Endometrial microvascular endothelial cells (primary cell): ENCODE data around the gene PSMC2. TPM values are rescaled to one million over a fixed set of nuclear protein-coding genes. Genes with fewer than 3 reads are reported as not detected.

Experiments
- in situ Hi-C: cut with HindIII; loops from 2 replicates; pipeline ENCODE4 v1.10.0; 2017; ENCODE audit warnings: low sequenced_read_pairs, low pct_unique_long_range_greater_than_20kb; ENCODE audit errors: inconsistent ontology term
- total RNA-seq: library from RNA; depleted of rRNA; stranded (reverse); fragments of >200 nt; gene quantifications from one replicate; pipeline ENCODE4 v1.2.3, GENCODE V29; 2015; ENCODE audit errors: inconsistent ontology term

The PSMC2 gene
- total RNA-seq, result 206 TPM

- in situ Hi-C loops, result no loop called here
Observed at GRCh38 chr7:103347507-103348267, at the start of gene PSMC2. TSS of gene PSMC2 (plus strand) at chr7:103347643. CDS start at chr7:103347712, 69 bp downstream.

DNA sequence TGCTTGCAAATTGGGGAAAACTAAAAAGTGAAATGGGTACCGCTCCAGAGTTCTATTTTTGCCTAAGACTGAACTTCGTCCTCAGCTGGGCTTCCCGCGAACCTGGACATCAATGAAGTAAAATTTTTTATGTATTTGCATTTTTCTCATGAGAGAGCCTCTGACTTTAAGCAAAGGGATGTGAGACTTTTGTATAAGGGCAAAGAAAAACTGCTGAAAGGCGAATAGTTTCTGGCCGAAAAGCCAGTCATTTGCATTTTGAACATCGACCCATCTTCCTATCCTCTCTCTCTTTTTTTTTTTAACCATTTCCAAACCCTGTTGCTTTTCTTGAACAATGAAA, 49.6 kb upstream of the PSMC2 start:
- in situ Hi-C loops, result no loop called here

DNA sequence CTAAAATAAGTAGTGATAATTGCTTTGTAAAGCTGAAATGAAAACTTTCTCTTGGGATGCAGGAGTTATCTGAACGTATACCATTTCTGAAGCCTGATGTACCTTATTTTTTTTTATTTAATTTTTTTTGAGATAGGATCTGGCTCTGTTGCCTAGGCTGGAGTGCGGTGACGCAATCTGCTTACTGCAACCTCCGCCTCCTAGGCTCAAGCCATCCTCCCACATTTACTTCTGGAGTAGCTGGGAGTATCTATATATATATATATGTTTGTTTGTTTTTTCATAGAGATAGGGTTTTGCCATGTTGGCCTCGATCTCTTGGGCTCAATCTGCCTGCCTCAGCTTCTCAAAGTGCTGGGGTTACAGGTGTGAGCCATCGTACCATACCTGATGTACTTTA, 47.8 kb upstream of the PSMC2 start:
- in situ Hi-C loops, result no loop called here

- in situ Hi-C loops, result no loop called here
Observed at GRCh38 chr7:103301441-103301840, 46.0 kb upstream of the PSMC2 start.

DNA sequence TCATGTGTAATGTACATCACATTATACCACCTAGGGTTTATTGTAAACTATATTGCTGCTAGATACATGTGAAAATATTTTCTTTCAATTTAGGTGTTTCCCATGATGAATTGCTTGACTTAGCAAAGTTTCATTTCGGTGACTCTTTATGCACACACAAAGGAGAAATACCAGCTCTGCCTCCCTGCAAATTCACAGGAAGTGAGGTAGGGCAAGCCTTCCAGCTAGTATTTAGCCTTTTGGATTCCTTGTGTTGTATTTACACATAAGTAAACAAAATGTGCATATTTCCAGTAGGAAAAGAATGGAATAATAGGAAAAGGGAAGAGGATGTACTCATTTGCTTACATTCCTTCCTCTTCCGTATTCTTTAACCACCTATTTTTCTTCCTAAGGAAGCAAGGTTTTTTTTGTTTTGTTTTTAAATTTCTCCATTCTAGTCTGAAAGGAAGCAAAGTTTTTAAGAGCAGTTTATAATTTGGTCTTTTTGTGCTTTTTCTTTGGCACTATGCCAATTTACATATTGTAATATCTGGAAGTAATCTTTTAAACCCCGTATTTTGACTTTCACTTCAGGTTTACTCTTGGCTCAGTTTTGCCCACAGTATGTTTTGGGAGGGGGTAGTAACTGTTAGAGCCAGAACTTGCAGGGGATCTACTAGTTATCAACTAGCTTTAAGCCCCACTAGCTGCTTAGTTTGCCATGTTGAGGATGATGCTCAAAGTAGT, 39.8 kb upstream of the PSMC2 start:
- in situ Hi-C loops, result no loop called here

DNA sequence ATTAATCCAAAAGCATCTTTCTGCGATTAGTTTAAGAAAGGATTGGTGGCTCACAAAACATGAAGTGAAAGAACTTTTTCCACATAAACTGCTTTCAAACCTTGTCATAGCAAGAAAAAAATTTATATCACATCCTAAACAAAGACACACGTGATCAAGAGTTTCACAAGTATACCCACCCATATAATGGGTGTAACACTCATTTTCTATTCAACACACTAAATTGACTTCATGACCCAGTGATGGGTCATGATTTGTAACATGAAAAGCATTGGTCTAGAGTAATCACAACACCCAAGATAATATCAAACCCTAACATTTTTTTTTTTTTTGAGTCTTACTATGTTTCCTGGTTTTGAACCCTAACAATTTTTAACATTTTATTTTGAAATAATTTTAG, 32.6 kb upstream of the PSMC2 start:
- in situ Hi-C loops, result no loop called here

- in situ Hi-C loops, result no loop called here
Observed at GRCh38 chr7:103316380-103316941, 31.0 kb upstream of the PSMC2 start.

DNA sequence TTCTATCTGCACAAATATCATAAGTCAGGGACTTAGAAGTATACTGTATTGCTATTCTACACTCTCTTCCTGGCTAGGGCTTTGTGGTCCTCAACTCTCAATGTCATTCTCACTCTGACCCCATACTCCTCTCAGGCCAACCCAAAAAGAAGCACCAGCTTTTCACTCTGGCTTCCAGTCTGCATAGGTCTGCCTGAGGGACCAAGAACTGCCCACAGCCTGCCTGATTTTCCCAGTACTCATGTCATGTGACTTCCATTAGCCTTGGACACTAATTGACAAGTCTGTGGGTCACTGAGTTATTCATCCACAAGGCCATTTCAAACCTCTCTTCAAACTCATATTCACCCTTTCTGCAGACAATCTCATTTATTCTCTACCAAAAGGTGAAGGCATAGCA, 30.4 kb upstream of the PSMC2 start:
- in situ Hi-C loops, result no loop called here

GRCh38 chr7:103325744-103326143, 21.7 kb upstream of the PSMC2 start:
- in situ Hi-C loops, result no loop called here

GRCh38 chr7:103336761-103337160, 10.7 kb upstream of the PSMC2 start:
- in situ Hi-C loops, result no loop called here

DNA sequence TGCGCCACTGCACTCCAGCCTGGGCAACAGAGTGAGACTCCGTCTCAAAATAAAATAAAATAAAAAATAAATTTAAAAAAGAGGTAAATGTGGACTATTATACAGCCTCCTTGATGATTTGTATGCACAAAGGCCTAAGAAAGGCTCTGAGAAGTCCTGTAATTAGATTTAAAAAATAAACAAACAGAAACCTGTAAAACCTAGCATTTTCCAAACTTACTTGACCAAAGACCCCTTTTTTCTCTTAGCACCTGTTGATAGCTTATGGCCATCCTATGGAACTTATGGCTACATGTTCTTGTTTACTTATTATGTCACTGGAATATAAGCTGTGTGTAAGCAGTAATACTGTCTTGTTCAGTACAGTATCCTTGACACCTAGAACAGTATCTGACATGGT, 8.6 kb upstream of the PSMC2 start:
- in situ Hi-C loops, result no loop called here

- in situ Hi-C loops, result no loop called here
Observed at GRCh38 chr7:103341466-103341865, 6.0 kb upstream of the PSMC2 start.

GRCh38 chr7:103343332-103343731, 4.1 kb upstream of the PSMC2 start:
- in situ Hi-C loops, result no loop called here

DNA sequence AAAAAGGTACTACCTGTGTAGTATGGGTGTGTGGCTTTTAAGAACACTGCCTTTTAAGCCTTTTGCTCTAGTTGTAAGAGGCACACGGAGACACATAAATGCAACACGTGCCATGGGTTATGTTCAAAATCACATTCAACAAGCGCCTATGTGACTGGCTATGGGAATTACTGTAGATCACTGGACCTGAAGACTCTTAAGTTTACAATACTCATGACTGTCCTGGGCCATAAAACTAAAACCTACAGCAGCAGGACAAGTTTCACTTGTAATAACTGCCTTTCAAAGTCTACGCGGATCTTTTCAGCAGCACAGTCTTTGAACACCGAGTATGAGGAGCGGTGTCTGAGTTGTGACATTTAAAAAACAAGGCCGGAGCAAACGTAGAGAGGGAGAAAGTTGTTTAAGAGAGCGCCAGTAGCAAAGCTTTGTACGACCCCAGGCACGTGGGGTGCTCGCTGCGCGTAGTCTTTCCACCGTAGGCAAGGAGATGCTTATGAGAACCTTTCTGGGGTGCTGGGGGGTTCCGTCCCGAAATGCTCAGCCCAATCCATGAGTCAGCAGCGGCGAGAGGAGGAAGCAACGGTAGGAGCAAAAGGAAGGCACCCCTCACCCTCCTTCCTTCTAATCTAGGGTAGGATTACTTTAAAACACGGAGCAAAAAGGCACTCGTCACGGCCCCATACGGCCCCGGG, 3.5 kb upstream of the PSMC2 start:
- in situ Hi-C loops, result no loop called here

- in situ Hi-C loops, result no loop called here
Observed at GRCh38 chr7:103344453-103345149, 2.8 kb upstream of the PSMC2 start, which contains the start of gene DNAJC2. TSS of gene DNAJC2 (minus strand) at chr7:103344767. CDS start at chr7:103344622, 145 bp downstream.

GRCh38 chr7:103346396-103346795, 1.0 kb upstream of the PSMC2 start:
- in situ Hi-C loops, result no loop called here

GRCh38 chr7:103348452-103348851, 1.0 kb downstream of the PSMC2 start:
- in situ Hi-C loops, result no loop called here

DNA sequence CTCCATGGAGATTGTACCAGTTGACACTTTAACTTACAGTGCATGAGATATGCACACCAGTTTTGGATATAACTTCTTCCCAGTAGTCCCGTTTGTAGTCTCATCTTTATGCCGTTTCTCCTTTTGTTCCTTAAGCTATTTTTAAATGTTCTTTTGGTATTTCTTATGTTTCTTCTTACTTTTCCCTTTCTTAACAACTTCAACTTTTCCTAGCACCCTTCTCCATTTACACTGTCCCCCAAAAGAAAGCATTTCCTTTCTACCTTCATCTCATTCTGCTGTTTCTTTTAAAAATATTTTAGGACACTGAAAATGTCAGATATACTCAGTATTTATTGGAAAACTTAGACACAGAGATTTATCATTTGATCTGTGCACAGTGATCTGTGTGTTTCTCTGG, 1.5 kb downstream of the PSMC2 start:
- in situ Hi-C loops, result no loop called here

- in situ Hi-C loops, result no loop called here
Observed at GRCh38 chr7:103349805-103350204, 2.4 kb downstream of the PSMC2 start.
